ENCODE results near the gene PLAGL2.
"Not testable (repeated sequence)": the region's sequence is repeated elsewhere in the genome, so short reads cannot be mapped to it uniquely, and the experiment has no call there.

Gene PLAGL2

GRCh38 chr20:32181606-32182005, 25.9 kb downstream of the PLAGL2 start:
- no peak for FAIRE-seq

DNA sequence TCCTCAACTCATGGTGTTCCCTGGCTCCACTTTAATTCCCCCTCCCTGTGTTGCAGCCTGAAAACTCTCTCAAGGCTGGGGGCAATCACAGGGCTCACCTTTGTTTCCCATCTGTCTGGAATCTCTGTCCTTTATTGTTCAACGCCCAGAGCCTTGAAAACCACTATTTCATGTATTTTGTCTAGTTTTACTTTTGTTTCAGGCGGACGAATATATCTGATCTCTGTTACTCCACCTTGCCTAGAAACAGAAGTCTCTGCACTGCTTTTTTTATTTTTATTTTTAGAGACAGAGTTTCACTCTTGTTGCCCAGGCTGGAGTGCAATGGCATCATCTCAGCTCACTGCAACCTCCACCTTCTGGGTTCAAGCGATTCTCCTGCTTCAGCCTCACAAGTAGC, 27.6 kb downstream of the PLAGL2 start:
- FAIRE-seq = no peak

DNA sequence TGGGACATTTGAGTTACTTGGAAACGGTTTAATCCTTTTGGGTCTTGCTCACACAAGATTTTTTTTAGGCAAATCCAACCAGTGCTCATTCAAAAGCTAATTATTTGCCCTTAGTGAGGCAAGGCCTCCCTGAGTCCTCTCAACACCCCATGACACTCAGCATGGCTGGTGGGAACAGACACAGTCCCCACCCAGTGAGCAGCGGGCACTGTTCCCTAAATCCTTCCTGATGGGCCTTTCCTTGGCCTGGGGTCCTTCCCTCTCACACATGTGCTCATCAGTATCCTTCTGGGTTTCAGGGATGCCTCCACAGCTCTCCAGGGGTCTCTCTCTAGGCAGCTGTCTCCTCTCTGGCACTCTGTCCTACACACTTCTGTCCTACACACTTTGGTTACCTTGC, 28.0 kb downstream of the PLAGL2 start:
- no peak for FAIRE-seq

GRCh38 chr20:32177696-32178095, 29.8 kb downstream of the PLAGL2 start:
- not testable (repeated sequence) for FAIRE-seq

- no peak for FAIRE-seq
These were observed 39.2 kb downstream of the PLAGL2 start for GRCh38 chr20:32168184-32168910.

- no peak for FAIRE-seq
These were observed 40.0 kb downstream of the PLAGL2 start for GRCh38 chr20:32167552-32167951.

DNA sequence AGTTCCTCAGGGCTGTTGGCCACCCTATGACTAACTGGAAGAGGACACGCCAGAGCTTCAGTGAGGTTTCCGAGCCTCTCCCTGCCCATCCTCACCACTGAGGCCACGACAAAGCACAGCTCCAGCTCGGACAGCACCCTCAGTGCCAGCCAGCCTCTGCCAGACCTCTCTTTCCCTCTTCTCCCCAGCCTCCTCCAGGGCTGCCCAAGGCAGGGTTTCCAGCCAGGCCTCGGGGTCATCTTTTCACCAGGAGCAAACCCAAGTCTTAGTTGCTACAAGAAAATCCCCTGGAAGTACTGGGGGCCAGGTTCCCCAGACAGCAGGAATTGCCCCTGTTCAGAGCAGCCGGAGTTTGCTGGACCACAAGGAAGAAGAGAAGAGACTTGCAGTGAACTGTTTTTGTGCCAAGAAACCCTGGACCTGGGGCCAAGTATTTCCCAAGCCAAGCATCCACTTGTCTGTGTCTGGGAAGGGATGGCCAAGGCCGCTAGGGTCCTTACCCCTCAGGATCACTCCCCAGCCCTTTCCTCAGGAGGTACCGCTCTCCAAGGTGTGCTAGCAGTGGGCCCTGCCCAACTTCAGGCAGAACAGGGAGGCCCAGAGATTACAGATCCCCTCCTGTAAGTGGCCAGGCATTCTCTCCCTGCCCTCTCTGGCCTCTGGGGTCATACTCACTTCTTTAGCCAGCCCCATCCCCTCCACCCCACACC, 41.6 kb downstream of the PLAGL2 start:
- no peak for FAIRE-seq

GRCh38 chr20:32164984-32165735, 42.4 kb downstream of the PLAGL2 start:
- no peak for FAIRE-seq

DNA sequence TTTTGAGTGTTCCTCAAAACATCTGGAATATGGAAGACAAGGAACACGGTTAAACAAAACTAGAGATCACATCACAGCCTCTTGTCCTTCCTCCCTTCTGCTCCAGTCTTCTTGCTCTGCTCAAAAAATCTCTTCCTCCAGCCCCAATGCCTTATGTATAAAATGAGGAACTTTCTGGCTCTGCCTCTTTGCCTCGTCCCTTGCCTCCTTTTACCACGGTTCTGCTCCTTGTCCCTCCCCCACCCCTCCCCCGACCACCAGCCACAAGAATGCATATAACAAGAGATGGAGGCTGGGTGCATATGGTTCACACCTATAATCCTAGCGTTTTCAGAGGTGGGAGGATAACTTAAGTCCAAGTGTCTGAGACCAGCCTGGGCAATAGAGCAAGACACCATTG, 43.6 kb downstream of the PLAGL2 start:
- FAIRE-seq = no peak

DNA sequence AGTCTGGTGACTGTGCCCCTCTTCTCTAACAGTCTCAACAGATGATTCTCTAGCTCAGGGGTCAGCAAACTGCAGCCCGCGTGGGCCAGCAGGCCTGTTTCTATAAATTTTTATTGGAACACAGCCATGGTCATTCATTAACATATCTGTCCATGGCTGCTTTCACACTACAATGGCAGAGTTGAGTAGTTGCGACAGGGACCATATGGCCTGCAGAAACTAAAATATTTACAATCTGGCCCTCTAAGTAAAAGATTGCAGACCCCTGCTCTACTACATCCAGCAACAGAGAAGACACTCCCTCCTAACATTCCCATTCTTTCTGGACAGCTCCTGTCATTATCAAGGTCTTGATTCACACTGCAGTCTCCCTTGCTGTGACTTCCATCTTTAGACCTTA, 45.2 kb downstream of the PLAGL2 start:
- no peak for FAIRE-seq

GRCh38 chr20:32160341-32160740, 47.2 kb downstream of the PLAGL2 start:
- FAIRE-seq = no peak

GRCh38 chr20:32159766-32160221, 47.7 kb downstream of the PLAGL2 start:
- no peak for FAIRE-seq

- no peak for FAIRE-seq
These were observed 48.4 kb downstream of the PLAGL2 start for GRCh38 chr20:32158943-32159660.

GRCh38 chr20:32158351-32158750, 49.2 kb downstream of the PLAGL2 start:
- FAIRE-seq = no peak

DNA sequence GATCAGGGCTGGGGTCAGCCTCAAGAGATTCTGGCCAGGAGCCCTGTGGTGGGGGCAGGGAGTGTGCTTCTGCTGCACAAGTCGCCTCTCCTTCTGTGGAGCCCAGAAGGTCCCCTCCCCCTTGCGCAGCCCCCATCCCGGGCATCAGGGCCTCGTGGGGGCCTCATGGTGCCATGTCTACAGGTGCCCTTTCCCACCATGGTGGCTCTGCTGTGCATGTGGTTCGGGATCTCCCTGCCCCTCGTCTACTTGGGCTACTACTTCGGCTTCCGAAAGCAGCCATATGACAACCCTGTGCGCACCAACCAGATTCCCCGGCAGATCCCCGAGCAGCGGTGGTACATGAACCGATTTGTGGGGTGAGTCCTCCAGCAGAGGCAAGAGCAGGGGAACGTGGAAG, 49.9 kb downstream of the PLAGL2 start:
- no peak for FAIRE-seq

- FAIRE-seq = no peak
These were observed 52.2 kb downstream of the PLAGL2 start for GRCh38 chr20:32155017-32155981.

DNA sequence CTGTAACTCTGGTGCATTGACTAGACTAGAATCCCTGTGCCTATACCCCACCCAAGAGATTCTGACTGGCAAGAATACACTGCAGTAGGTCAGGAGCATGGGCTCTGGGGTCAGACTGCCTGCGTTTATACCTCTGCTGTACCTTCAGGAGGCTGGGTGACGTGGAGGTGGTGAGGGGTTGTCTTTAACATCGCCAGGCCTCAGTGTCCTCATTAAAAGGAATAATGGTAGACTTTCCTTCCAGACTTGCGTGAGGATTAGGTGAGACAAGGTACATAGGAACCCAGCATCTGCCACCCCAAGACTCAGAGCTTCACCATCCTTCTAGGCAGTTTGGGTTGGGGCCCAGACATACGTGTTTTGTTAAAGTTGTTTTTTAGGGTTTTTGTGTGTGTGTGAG, 53.8 kb downstream of the PLAGL2 start:
- FAIRE-seq = no peak

- no peak for FAIRE-seq
These were observed 54.3 kb downstream of the PLAGL2 start for GRCh38 chr20:32153156-32153665.

GRCh38 chr20:32152421-32153155, 55.0 kb downstream of the PLAGL2 start:
- no peak for FAIRE-seq

- FAIRE-seq = no peak
These were observed 57.2 kb downstream of the PLAGL2 start for GRCh38 chr20:32150291-32150848.

Data from G401.6 (cell line).